ENCODE data around the gene MAGOHB.
"Not testable (repeated sequence)": the region's sequence is repeated elsewhere in the genome, so short reads cannot be mapped to it uniquely, and the experiment has no call there.

MAGOHB gene

GRCh38 chr12:10617863-10618262 lies 4.5 kb upstream of the MAGOHB start:
- no peak for TF ChIP-seq Cebpa-rat (IDR thresholded peaks at IDR 0.05)
- H4K20me1 ChIP-seq, result no peaks in the 10 kb centered on the region
- H3K9me3 ChIP-seq (replicated peaks in 1 of 11), result no peaks in the 10 kb centered on the region
- H3K9ac ChIP-seq, result no peak overlapping the region
- H3K36me3 ChIP-seq, result no peaks in the 10 kb centered on the region
- peaks cover 0 to 6% (median 5%) of the 10 kb centered on the region in 10 experiments; a peak in 8 of 20 replicates for H3K4me1 ChIP-seq
- no peaks in the 10 kb centered on the region for H3K27me3 ChIP-seq
- no peak overlapping the region for H3K27ac ChIP-seq
- no peak overlapping the region for H3K4me3 ChIP-seq
- no peak overlapping the region for H3K4me2 ChIP-seq

- Histone ChIP-seq H3K36me3 (peaks cover 0 to 18% (median 13%) of the 10 kb centered on the region in 11 experiments; a peak in 9 of 22 replicates), H3K27ac (no peak overlapping the region), H3K9ac (no peak overlapping the region), H3K9me3 (replicated peaks in 1 of 11) (no peaks in the 10 kb centered on the region), H3K4me3 (no peak overlapping the region), H3K4me1 (peaks cover 15 to 25% (median 22%) of the 10 kb centered on the region in 10 experiments), H3K27me3 (no peaks in the 10 kb centered on the region), H3K4me2 (no peak overlapping the region), H4K20me1 (no peaks in the 10 kb centered on the region)
- no peak for TF ChIP-seq Cebpa-rat (IDR thresholded peaks at IDR 0.05)
These were observed 2.1 kb upstream of the MAGOHB start for GRCh38 chr12:10615532-10615931.

GRCh38 chr12:10614056-10614370 lies 604 bp upstream of the MAGOHB start:
- Histone ChIP-seq H3K4me3 (peak overlapping the region; percentile 80 to 91 (median 84)), H3K27me3 (no peaks in the 10 kb centered on the region), H3K36me3 (peaks cover 14 to 33% (median 27%) of the 10 kb centered on the region in 11 experiments; a peak in 21 of 22 replicates), H3K27ac (peak overlapping the region; percentile 86 to 95 (median 92)), H3K9me3 (replicated peaks in 1 of 11) (no peaks in the 10 kb centered on the region), H3K9ac (peak overlapping the region; percentile 89 to 95 (median 92)), H4K20me1 (no peaks in the 10 kb centered on the region), H3K4me2 (peak overlapping the region; percentile 50 to 86 (median 75)), H3K4me1 (peaks cover 15 to 25% (median 22%) of the 10 kb centered on the region in 10 experiments)
- TF ChIP-seq Cebpa-rat (IDR thresholded peaks at IDR 0.05), result no peak

- Histone ChIP-seq H3K36me3 (peaks cover 17 to 43% (median 34%) of the 10 kb centered on the region in 11 experiments; a peak in 21 of 22 replicates), H3K4me3 (peak overlapping the region; percentile 80 to 91 (median 84)), H3K27me3 (no peaks in the 10 kb centered on the region), H3K4me2 (peak overlapping the region; percentile 78 to 98 (median 90)), H3K9ac (peak overlapping the region; percentile 89 to 95 (median 92)), H3K27ac (peak overlapping the region; percentile 86 to 95 (median 92)), H4K20me1 (no peaks in the 10 kb centered on the region), H3K9me3 (replicated peaks in 1 of 11) (no peaks in the 10 kb centered on the region), H3K4me1 (peaks cover 15 to 25% (median 22%) of the 10 kb centered on the region in 10 experiments)
- TF ChIP-seq Cebpa-rat (IDR thresholded peaks at IDR 0.05), result no peak
These were observed 443 bp downstream of the MAGOHB start for GRCh38 chr12:10612984-10613348.

GRCh38 chr12:10612110-10612509 lies 1.3 kb downstream of the MAGOHB start:
- Histone ChIP-seq H3K27ac (peak overlapping the region in 6 of 11 experiments; percentile 90 to 95 (median 93); a peak in 6 of 22 replicates), H3K4me1 (peaks cover 15 to 25% (median 22%) of the 10 kb centered on the region in 10 experiments), H3K27me3 (no peaks in the 10 kb centered on the region), H4K20me1 (no peaks in the 10 kb centered on the region), H3K9me3 (replicated peaks in 1 of 11) (no peaks in the 10 kb centered on the region), H3K9ac (peak overlapping the region; percentile 89 to 95 (median 92); a peak in 21 of 22 replicates), H3K36me3 (peaks cover 22 to 52% (median 42%) of the 10 kb centered on the region in 11 experiments), H3K4me2 (peak overlapping the region; percentile 78 to 98 (median 90)), H3K4me3 (peak overlapping the region; percentile 80 to 91 (median 84); a peak in 19 of 20 replicates)
- TF ChIP-seq Cebpa-rat (IDR thresholded peaks at IDR 0.05), result no peak

- Histone ChIP-seq H3K36me3 (peaks cover 26 to 60% (median 47%) of the 10 kb centered on the region in 11 experiments), H3K4me1 (peaks cover 15 to 25% (median 22%) of the 10 kb centered on the region in 10 experiments), H3K9ac (peak overlapping the region in 1 of 11 experiments; percentile 90; a peak in 1 of 22 replicates), H3K4me2 (peak overlapping the region; percentile 78 to 98 (median 90); a peak in 14 of 22 replicates)
- not testable (repeated sequence) for H4K20me1 ChIP-seq; H3K27me3 ChIP-seq; H3K4me3 ChIP-seq; H3K27ac ChIP-seq; H3K9me3 ChIP-seq (replicated peaks in 1 of 11)
These were observed 2.2 kb downstream of the MAGOHB start for GRCh38 chr12:10611258-10611657.

GRCh38 chr12:10610188-10610587 lies 3.2 kb downstream of the MAGOHB start:
- H3K36me3 ChIP-seq, result peaks cover 35 to 70% (median 56%) of the 10 kb centered on the region in 11 experiments

GRCh38 chr12:10607885-10608458 lies 5.4 kb downstream of the MAGOHB start:
- TF ChIP-seq Cebpa-rat (IDR thresholded peaks at IDR 0.05), result no peak
- Histone ChIP-seq H3K4me3 (no peak overlapping the region), H3K9ac (no peak overlapping the region), H4K20me1 (no peaks in the 10 kb centered on the region), H3K9me3 (replicated peaks in 1 of 11) (no peaks in the 10 kb centered on the region), H3K27ac (no peak overlapping the region), H3K4me2 (no peak overlapping the region), H3K27me3 (no peaks in the 10 kb centered on the region), H3K36me3 (peaks cover 37 to 92% (median 73%) of the 10 kb centered on the region in 11 experiments), H3K4me1 (peaks cover 15 to 20% (median 17%) of the 10 kb centered on the region in 10 experiments)

More at GRCh38 chr12:10610188-10610587, 3.2 kb downstream of the MAGOHB start:
- no peaks in the 10 kb centered on the region for H3K9me3 ChIP-seq (replicated peaks in 1 of 11)
- H3K27ac ChIP-seq, result no peak overlapping the region
- no peak for TF ChIP-seq Cebpa-rat (IDR thresholded peaks at IDR 0.05)
- H3K9ac ChIP-seq, result no peak overlapping the region
- no peaks in the 10 kb centered on the region for H4K20me1 ChIP-seq
- H3K4me1 ChIP-seq, result peaks cover 15 to 25% (median 23%) of the 10 kb centered on the region in 10 experiments
- H3K4me2 ChIP-seq, result no peak overlapping the region
- no peaks in the 10 kb centered on the region for H3K27me3 ChIP-seq
- no peak overlapping the region for H3K4me3 ChIP-seq

GRCh38 chr12:10601860-10602259 lies 11.5 kb downstream of the MAGOHB start:
- Histone ChIP-seq H3K27ac (no peak overlapping the region), H3K9ac (no peak overlapping the region), H3K4me1 (0 out of 20 replicates have a peak, but pooled peaks cover 0 to 4% (median 0%) of the 10 kb centered on the region in 10 experiments), H3K9me3 (replicated peaks in 1 of 11) (no peaks in the 10 kb centered on the region), H3K27me3 (no peaks in the 10 kb centered on the region), H4K20me1 (no peaks in the 10 kb centered on the region), H3K36me3 (peaks cover 23 to 78% (median 43%) of the 10 kb centered on the region in 11 experiments; a peak in 21 of 22 replicates), H3K4me3 (no peak overlapping the region), H3K4me2 (no peak overlapping the region)
- no peak for TF ChIP-seq Cebpa-rat (IDR thresholded peaks at IDR 0.05)
